HG03460 (cell line): Measurements from ENCODE around the gene ENG.
"Not testable (repeated sequence)": the region's sequence is repeated elsewhere in the genome, so short reads cannot be mapped to it uniquely, and the experiment has no call there.

Source experiments
- ATAC-seq: cut with Tn5 transposase; IDR thresholded peaks from one replicate; pipeline ENCODE4 v1.9.1; 2021; ENCODE audit not compliant: unreplicated experiment

Gene ENG

GRCh38 chr9:127846443-127847177, 7.8 kb downstream of the ENG start:
- no peak for ATAC-seq

GRCh38 chr9:127845619-127846018, 8.8 kb downstream of the ENG start:
- not testable (repeated sequence) for ATAC-seq

GRCh38 chr9:127844821-127845359, 9.6 kb downstream of the ENG start:
- no peak for ATAC-seq

DNA sequence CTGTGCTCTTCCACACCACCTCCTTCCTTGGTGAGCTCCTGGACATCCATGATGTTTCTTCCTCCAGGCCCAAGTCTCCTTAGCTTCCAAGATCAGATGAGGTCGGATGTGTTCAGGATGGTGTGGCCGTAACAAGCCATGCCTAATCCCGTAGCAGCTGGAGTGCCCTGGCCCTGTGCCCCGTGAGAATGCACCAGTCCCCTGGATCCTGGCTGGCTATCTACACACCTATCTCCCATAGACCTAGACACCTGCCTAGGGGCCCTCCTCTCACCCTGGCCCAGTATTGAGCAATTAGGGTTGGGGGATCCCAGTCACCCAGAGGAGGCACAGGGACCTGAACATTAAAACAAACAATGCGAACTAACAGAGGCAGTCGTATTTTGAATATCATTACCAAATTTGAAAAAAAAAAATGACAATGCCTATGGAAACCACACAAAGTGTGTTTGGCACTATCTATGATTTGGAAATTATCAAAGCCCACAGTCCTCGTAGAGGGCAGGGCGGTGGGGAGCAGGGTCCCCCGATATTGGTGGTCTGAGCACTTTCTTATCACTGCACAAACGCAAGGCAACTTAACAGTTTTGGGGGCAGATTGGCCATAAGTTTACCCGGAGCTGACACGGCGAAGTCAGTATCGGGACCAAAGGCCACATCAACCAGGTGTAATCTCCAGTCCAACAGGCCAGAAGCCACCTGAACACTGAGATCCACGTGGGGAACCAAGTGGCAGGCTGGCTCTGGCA, 13.2 kb downstream of the ENG start:
- no peak for ATAC-seq

GRCh38 chr9:127838375-127839078, 15.9 kb downstream of the ENG start:
- ATAC-seq, result no peak

DNA sequence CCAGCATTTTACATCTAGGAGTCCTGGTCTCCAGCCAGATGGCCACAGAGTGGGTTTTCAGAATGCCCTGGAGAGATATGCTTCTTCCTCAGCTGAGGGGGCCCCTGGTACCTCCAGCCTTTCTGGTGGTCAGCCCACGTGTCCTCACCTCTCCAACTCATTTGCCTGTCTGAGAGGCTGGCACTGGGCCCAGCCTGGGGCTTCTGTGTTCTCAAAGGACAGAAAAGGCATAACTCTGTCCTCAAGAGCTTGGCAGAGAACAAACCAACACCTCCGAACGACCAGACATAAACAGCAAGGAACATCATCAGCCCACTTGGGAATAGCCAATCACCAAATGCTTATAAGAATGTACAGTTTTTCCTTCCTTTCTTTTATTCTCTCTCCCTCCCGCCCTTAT, 17.1 kb downstream of the ENG start:
- no peak for ATAC-seq

DNA sequence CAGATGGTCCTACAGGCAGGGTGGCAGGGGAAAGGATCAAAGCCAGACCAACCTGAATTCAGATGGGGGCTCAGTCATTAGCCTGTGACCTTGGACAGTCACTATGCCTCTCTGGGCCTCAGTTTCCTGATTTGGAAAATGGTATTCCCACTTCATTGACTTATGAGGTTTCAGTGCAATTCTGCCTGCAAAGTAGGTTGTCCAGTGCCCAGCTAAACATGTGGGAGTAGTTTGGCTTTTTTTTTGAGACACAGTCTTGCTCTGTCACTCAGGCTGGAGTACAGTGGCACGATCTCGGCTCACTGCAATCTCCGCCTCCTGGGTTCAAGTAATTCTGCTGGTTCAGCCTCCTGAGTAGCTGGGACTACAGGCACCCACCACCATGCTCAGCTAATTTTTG, 17.9 kb downstream of the ENG start:
- ATAC-seq, result not testable (repeated sequence)

DNA sequence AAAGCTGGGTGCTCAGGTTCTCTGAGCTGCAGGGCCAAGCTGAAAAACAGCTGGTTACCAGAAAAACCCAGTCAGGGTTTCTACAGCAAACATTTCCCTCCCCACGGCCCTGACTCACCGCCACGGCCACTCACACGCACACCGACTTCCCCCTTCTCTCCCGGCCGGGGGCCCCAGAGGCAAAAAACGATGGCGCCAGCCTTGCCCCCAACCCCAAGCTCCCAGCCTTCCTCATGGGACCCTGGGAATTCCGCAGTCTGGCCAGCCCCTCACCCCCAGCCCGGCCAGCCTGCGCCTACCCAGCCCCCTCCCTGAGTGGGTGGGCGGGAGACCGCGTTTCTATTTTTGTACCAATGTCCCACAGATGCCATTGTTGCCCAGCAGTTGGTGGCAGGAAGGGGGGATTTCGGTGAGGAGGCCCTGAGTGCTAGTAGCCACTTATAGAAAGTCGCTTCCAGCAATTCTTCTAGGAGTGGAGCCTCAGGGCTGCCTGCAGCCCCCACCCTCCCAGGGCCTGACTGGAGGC, 18.4 kb downstream of the ENG start:
- no peak for ATAC-seq

GRCh38 chr9:127833555-127833954, 20.9 kb downstream of the ENG start:
- ATAC-seq, result no peak

DNA sequence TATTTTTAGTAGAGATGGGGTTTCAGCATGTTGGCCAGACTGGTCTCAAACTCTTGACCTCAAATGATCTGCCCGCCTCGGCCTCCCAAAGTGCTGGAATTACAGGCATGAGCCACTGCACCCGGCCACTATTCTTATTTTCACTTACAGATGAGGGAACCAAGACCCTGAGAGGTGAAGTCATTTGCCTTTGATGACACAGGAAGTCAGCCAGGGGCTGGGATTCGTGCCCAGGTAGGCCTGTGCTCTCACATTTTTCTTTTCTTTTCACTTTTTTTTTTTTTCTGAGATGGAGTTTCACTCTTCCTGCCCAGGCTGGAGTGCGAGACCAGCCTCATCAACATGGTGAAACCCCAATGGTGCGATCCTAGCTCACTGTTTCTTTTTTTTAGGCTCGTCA, 22.2 kb downstream of the ENG start:
- ATAC-seq, result no peak

GRCh38 chr9:127829205-127829906, 25.1 kb downstream of the ENG start:
- ATAC-seq, result no peak

- ATAC-seq, result no peak
Observed at GRCh38 chr9:127828262-127829031, 26.0 kb downstream of the ENG start.

DNA sequence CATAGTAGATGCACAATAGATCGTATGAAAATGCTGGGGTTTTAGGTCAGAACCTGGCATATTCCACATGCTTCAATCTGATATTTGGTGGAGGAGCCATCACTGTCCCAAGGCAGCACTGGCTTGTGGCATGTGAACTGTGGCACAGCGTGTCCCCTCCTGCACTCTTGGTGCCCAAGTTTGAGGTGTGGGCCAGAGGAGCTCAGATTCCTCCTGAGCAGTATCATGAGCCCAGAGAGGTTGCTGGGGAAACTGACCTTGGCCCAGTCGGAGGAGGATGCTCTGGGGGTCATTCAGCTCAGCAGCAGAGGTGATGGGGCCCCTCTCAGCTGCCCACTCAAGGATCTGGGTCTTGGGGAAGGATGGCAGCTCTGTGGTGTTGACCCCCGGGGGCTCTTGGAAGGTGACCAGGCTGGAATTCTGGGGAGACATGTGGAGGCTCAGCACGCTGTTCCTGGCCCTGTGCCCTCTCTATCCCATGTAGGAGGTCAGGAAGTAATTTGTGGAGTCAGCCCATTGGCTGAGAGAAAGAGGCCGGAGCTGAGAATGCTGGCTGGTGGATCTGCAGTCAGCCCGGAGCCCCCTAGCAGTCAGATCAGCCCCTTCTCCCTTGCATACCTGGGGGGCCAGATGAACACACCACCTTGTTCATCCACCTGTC, 28.1 kb downstream of the ENG start:
- ATAC-seq, result no peak

- no peak for ATAC-seq
Observed at GRCh38 chr9:127825319-127826051, 29.0 kb downstream of the ENG start.

- ATAC-seq, result no peak
Observed at GRCh38 chr9:127822108-127822507, 32.4 kb downstream of the ENG start.

GRCh38 chr9:127818574-127818973, 35.9 kb downstream of the ENG start:
- ATAC-seq, result no peak

DNA sequence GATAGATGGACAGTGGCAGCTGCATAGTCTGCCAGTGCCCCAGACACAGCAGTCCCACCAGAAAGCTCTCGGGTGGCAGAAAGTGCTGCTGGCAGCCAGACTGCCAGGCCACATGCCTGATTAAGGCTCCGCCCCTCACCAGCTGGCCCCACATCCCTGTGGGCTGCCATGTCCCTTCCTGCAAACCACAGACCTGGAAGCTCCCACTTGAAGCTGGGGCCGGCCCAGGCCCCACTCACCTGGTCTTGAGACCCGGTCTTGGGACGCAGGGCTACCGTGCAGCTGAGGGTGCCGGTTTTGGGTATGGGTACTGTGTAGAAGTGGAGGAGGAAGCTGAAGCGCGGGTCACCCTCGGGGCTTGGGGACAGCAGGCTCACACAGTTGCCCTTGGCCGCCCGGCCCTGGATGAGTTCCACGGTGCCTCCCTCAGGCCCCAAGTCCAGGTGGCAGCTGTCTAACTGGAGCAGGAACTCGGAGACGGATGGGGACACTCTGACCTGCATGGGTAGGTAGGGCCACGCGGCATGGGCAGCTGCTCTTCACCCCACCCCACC, 36.5 kb downstream of the ENG start:
- ATAC-seq, result no peak

- no peak for ATAC-seq
Observed at GRCh38 chr9:127816728-127817127, 37.7 kb downstream of the ENG start.

- ATAC-seq, result no peak
Observed at GRCh38 chr9:127816362-127816725, 38.1 kb downstream of the ENG start.
